GM19023 (cell line): ENCODE measurements around the gene TM4SF5.

ENCODE experiments used
- ATAC-seq: cut with Tn5 transposase; IDR thresholded peaks from one replicate; pipeline ENCODE4 v1.9.1; 2021; ENCODE audit warnings: mild to moderate bottlenecking, moderate library complexity; ENCODE audit not compliant: unreplicated experiment

TM4SF5 gene

DNA sequence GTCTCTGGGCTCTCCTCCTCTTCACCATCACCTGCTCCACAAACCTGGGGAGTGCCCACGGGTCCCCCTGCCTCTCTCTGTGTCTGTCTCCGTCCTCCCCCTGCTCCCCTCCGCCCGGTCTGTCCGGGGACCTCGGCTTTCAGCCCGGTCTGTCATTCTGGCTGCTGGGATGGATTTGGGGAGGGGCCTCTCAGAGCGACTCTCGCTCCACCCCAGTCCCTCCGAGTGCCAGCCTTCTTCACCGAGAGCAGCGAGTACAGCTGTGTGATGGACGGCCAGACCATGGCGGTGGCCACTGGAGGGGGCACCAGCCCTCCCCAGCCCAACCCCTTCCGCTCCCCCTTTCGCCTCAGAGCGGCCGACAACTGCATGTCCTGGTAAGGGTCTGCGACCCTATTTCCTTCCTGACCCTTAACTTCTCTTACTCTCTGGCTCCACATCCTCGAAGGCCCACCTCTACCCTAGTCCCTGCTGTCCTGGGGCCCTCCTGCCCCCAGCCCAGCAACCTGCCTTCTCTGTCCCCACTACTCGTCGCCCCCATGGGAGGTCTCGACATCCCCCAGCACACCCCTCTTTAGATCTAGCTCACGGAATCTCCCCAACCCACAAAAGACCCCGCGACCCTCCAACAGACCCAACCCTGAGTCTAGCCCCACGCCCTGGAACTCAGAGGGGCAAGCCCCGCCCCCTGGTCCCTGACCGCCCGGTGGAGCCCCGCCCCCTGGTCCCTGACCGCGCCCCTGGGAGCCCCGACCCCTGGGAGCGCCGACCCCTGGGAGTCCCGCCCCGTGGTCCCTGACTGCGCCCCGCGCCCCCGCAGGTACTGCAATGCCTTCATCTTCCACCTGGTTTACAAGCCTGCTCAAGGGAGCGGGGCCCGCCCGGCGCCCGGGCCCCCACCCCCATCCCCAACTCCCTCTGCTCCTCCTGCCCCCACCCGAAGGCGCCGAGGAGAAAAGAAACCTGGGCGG, 26.4 kb upstream of the TM4SF5 start:
- ATAC-seq, result no peak

DNA sequence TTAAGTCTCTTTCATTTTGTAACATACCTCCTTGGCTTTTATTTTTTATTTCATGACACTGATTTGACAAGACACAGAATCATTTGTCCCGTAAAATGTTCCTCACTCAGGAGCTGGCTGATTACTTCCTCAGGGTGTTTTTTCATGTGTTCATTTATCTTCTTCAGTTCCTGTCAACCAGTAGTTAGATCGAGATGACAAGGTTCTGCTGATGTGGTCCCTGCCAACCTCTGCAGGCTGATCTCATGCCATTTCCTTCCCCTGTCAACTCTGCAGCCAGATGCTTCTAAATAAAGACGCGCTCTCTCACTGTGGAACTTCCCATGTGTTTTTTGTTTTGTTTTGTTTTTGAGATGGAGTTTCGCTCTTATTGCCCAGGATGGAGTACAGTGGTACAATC, 23.8 kb upstream of the TM4SF5 start:
- no peak for ATAC-seq

DNA sequence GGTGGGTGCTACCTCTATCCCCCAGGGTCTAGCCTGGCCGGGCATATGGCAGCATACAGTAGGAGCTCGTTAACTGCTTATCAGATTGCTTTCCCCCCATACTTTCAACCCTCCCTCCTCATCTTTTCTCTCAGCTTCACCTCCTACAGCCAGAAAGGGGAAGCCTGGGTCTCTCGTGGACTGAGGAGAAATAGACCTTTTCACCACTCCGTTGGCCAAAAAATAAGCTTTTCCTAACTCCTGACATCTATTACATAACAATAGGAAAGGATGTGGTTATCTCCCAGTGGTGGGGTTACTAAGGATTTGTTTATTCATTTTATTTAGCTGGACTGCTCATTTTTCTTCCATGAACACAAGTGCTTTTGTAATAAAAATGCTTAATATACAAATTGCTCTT, 23.0 kb upstream of the TM4SF5 start:
- no peak for ATAC-seq

DNA sequence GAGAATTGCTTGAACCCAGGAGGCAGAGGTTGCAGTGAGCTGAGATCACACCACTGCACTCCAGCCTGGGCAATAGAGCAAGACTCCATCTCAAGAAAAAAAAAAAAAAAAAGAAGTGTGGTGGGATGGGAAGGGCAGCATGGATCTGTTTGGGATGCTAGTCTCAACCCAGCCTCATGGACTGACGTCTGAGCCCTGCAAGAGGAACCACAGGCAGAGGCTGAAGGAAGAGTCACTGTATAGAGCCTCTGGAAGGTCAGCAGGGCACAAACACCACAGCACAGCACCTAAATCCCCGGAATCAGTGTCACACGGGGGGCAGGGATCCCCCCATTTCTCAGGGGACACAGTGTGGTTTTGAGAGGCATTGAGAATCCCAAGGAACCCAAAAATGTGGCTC, 21.1 kb upstream of the TM4SF5 start:
- no peak for ATAC-seq

DNA sequence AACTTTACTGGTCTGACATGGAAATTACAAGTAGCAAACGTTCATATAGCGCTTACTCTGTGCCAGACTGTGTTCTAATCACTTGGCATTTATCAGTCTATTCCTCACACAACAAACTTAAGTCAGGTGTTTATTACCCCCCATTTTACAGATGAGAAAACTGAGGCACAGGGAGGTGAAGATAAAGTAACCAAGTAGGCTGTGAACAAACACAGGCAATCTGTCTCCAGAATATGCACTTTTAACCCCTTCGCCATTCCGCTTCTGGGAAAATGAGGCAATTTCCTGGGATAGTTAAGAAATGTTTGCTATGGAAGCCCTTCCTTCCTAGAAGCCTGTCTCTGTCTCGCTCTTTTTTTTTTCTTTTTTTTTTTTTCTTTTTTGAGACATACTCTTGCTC, 19.8 kb upstream of the TM4SF5 start:
- ATAC-seq, result no peak

DNA sequence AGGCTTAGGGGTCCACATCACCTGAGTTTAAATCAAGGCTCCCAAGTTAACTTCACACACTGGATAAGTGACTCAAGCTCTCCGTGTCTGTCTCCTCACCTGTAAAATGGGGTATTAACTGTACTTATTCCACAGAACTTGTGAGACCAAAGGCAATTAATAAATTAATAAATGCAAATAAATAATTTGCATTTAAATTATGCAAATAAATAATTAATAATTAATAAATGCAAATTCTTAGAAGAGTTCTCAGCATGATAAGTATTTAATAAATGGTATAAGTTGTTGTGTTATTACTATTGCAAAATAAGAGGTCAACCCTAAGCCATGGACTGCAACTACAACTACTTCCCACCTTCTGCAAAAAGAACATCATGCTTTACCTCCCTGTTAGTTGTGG, 18.3 kb upstream of the TM4SF5 start:
- no peak for ATAC-seq

DNA sequence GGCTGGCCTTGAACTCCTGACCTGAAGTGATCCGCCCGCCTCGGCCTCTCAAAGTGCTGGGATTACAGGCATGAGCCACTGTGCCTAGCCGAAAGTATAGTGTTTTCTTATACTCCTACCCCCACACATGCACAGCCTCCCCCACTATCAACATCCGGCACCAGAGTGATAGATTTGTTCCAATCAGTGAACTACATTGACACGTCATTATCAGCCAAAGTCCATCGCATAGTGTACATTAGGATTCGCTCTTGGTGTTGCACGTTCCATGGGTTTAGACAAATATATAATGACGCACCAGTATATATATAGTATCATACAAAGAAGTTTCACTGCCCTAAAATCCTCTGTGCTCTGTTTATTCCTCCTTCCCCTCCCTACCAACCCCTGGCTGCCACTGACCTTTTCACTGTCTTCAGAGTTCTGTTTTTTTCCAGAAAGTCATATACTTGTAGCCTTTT, 11.9 kb upstream of the TM4SF5 start:
- no peak for ATAC-seq

DNA sequence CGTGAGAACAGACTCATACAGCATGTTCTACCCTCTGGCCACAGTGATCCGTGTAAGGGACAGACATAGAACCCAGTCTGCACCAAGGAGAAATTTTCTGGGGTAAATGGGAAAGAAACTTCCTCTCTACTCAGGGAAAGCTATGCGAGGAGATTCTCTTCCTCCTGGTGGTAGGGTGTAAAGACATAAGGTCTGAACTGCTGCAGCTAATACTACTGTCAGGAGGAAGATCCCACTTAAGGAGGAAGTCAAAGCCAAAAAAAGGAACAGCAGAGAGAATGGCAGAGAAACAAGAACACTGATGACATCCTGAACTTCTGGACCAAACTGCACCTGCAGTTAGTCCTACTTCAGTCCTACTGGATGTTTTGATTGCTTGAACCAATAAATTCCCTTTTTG, 7.1 kb upstream of the TM4SF5 start:
- no peak for ATAC-seq

DNA sequence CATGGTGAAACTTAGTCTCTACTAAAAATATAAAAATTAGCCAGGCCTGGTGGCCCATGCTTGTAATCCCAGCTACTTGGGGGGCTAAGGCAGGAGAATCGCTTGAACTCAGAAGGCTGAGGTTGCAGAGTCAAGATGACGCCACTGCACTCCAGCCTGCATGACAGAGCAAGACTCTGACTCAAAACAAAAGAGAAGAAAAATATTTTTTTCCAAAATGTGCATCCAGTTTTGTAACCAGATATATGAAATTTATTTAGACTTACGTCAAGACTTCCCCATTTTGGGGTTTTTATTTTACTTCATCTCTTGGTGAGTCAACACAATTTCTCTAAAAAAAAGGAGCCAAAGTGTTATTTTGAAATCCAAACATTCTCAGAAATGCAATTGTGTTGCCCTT, 5.5 kb upstream of the TM4SF5 start:
- ATAC-seq, result no peak

DNA sequence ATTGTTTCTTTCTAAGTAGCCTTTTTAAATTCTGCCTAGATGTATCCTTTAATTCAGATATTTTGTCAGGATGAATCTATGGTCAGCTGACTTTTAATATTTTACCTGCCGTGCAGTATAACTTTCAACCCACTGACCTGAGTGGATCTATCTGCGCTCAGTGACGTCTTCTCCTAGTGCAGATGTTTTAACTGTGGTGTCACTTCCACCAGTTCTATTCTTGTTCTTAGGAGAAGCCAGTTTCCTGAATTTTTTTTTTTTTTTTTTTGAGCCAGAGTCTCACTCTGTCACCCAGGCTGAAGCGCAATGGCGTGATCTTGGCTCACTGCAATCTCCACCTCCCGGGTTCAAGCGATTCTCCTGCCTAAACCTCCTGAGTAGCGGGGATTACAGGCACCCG, 5.0 kb upstream of the TM4SF5 start:
- no peak for ATAC-seq

DNA sequence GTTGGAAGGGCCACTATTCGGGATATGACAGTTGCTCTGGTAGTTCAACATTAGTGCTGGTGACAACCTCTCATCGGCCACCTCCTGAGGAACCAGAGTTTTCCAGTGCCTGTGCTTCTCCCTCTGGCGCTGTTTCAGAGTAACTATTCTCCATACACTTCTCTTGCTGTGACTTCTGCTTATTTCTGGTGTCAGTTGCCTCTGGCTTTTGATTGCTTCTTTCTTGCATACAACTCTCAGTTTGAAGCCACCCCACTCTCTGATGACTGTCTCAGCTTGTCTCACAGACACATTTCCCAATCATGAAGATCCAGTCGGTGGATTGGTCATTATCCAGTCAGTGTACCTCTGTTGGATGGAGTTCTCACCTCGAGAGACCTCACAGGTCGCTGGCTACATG, 3.4 kb upstream of the TM4SF5 start:
- ATAC-seq, result no peak

DNA sequence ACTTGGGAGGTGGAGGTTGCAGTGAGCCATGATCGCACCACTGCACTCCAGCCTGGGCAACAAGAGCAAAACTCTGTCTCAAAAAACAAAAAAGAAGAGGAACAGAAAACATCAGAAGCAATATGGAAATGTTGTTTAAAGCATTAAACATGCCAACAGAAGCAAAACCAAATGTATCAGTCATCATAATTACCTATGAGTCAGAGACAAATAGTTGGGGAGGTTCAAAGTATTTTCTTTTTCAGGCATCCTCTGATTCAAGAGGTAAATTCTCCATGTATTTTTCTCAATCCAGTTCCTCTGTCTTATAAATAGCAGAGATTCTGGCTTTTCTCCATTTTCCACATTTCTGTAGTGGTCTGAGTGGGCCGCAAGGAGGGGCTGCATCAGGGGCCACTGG, 2.1 kb upstream of the TM4SF5 start:
- no peak for ATAC-seq

DNA sequence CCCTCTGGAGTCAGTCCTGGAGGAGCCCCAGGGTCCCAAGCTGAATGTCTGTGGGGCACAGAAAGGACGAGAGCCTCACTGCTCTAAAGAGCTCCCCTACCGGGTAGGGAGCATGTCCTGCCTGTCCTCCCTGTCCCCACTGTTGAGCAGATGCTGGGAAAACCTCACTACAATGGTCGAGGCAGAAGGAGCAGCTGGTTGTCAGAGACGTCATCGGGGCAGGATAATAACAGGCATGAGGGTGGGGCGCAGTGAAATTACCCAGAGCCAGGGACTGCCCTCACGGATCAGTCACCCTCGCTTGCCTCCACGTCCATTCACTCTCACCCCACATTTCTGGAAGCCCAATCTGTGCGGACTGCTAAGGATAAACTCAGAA, 538 bp downstream of the TM4SF5 start:
- no peak for ATAC-seq

DNA sequence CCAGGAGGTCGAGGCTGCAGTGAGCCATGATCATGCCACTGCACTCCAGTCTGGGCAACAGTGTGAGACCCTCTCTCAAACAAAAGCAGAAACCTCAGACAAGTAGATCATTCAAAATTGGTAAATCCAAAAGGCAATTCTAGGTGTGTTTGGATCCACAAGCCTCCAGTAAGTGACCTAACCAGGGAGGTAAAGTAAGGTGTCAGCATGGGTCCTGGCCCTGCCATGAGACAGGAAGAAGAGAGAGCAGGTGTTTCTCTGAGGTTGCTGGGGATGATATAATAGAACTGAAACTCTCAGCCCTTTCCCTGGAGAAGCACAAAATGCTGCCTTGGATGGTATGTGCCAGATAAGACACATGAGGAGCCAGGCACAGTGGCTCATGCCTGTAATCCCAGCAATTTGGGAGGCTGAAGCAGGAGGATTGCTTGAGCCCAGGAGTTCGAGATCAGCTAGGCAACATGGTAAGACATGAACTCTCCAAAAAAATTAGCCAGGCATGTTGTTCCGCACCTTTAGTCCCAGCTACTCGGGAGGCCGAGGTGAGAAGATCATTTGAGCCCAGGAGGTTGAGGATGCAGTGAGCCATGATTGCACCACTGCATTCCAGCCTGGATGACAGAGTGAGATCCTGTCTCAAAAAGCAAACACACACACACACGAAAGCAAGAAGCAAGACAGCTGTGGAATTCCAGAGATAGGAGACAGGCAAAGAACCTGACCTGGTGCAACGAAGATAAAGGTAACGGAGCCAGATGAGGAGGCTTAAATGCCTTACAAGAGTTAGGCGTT, 6.5 kb downstream of the TM4SF5 start:
- ATAC-seq, result no peak

DNA sequence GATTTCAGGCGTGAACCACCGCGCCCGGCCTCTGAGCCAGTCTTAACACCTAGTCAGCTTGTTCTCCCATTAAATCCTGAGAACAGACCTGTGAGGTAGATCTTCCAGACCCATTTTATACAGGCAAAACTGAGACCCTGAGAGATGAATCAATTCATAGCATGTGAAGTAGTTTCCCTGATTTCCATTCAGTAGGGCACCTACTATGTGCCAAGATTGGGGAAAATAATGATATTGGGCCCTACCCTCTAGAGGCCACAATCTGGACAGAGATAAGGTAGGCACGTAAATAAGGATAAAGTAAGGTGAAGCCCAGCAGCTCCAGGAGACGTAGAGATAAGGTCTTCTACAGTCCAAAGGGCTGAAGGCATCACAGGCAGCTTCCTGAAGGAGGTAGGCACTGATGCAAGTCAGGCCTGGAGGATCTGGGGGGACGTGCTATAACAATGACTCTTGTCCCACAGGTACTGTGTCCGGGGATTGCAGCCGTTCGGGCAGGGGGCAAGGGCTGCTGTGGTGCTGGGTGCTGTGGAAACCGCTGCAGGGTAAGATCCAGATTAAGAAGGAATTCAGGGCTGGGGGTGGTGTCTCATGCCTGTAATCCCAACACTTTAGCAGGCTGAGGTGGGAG, 8.8 kb downstream of the TM4SF5 start:
- no peak for ATAC-seq

DNA sequence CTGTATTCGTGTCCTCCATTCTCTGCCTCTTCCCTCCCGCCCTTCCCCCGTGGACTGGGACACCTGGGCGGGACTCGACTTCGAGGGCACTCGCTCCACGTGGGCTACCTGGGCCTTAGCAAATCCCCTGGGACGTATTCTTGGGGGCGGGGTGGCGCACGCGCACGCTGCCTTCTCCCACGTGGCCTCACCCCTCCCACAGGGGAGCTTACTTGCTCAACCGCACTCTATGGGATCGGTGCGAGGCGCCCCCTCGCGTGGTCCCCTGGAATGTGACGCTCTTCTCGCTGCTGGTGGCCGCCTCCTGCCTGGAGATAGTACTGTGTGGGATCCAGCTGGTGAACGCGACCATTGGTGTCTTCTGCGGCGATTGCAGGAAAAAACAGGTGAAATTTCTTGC, 11.0 kb downstream of the TM4SF5 start:
- no peak for ATAC-seq

DNA sequence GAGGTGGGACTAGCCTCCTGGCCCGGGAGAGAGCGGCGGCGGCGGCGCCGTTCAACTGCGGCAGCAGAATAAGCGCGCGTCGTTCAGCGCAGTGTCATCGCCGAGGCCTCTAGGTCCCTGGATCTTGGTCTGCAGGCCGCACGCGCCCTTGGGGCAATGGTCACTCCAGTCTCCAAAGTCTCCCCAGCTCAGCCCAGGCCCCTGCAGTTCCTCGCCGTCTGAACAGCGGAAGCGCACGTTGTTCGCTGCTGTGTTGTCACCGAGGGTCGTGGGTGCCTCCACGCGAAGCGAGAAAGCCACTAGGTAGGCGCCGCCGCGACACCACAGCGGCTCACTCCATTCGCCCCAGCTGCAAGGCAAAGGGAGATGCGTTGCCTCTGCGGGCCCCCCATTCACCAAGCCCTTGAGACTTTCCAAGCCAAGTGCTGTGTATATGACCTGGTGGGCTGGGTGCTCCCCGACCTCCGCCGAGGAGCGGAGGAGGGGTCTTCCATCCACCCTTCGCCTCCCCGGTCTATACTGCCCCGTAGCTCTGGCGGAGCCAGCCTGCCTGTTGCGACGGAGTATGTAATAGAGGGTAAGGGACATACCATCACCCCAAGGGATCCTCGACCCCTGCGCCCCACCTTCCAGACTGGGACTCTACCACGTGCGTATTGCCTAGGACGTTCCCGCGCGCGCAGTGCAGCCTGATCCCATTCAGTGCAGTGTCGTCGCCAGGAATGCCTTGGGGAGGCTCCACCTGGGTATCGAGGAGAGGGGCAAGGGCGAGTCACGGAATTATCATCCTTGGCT, 13.8 kb downstream of the TM4SF5 start:
- ATAC-seq, result no peak

DNA sequence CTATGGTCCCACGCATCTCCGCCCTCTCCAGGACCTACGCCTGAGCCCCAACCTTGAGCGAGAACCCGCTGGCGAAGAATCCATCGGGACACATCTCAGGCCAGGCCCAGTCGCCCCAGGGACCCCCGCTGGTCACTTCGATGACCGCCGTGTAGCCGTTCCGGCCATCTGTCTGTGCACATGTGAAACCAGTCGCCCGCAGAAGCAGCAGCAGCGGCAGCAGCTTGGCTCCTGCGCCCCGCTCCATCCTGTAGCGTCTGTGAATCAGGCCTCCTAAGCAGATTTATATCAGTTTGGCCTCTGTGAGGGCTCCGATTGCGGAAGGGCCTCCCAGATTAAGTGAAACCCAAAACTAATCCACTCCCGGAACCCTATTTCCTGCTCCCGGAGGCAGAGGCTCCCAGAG, 14.4 kb downstream of the TM4SF5 start, which contains the start of gene VMO1:
Gene VMO1 (minus strand): TSS at position 259 of the 406 bp plus-strand sequence. CDS start 12 bp downstream, at position 247.
- no peak for ATAC-seq

DNA sequence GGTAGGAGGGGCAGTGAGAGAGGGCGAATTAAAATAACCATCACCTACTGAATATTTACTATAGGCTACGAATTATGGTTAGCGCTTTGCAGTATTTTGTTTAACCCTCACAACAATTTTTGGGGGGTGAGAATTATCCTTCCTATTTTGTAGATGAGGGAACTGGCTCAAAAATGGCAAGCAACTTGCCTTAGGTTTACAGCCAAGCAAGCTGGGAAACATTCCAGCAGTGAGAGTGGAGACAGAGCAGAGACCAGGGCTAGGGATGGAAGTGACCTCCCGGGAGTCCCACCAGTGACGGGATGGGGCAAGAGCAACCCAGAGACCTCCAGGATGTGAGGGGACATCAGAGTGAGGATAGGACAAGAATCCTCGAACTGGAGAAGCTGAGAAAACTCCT, 14.8 kb downstream of the TM4SF5 start:
- no peak for ATAC-seq

DNA sequence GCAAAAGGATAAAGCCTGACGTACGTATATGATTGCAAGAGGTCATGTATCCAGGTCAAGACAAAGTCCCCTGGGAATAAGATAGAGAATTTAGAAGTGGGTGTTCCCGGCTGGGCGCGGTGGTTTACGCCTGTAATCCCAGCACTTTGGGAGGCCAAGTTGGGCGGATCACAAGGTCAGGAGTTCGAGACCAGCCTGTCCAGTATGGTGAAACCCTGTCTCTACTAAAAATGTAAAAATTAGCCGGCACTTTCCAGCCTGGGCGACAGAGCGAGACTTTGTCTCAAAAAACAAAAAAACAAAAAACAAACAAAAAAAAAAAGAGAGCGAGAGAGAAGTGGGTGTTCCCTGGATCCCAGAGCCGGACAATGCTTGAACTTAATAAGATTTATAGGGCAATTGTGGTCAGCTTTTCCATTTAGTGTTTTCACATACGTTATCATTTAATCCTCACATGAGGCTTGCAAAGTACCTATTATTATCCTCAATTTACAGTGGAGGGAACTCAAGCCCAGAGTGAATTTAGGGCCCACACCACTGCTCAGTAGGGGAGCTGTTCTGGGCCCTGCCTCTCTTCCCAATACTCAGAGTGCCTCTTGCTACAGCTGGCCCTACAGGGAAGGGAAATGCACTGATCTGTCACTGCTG, 16.6 kb downstream of the TM4SF5 start:
- no peak for ATAC-seq
